RPMI8226 (cell line): ENCODE data around the gene ADGRE1.

Source experiments
- DNase-seq: peaks from one replicate; pipeline ENCODE4 v3.0.0-alpha.2; 2015

The ADGRE1 gene

GRCh38 chr19:6876748-6877147, 10.6 kb upstream of the ADGRE1 start:
- DNase-seq = no peak

- no peak for DNase-seq
Observed at GRCh38 chr19:6877766-6878165, 9.6 kb upstream of the ADGRE1 start.

GRCh38 chr19:6886277-6886897, 992 bp upstream of the ADGRE1 start:
- DNase-seq = no peak

DNA sequence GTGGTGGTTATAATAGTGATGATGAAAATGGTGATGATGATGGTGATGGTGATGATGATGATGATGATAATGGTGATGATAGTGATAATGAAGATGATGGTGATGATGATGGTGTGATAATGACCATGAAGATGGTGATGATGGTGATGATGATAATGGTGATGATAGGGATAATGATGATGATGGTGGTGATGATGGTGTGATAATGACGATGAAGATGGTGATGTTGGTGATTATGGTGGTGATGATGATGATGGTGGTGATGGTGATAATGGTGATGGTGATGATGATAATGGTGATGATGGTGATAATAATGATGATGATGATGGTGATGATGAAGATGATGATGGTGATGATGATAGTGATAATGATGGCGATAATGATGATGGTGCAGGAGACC, 1.6 kb downstream of the ADGRE1 start:
- DNase-seq = no peak

- DNase-seq = no peak
Observed at GRCh38 chr19:6890401-6890913, 3.1 kb downstream of the ADGRE1 start.

DNA sequence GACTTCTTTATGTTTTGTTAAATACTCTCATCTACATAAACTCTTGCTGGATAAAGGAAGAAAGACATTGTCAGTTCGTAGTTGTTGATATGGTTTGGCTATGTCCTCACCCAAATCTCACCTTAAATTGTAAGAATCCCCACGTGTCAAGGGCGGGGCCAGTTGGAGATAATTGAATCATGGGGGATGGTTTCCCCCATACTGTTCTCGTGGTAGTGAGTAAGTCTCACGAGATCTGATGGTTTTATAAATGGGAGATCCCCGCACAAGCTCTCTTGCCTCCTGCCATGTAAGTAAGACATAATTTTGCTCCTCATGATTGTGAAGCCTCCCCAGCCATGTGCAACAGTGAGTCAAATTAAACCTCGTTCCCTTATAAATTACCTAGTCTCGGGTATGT, 3.6 kb downstream of the ADGRE1 start:
- no peak for DNase-seq

DNA sequence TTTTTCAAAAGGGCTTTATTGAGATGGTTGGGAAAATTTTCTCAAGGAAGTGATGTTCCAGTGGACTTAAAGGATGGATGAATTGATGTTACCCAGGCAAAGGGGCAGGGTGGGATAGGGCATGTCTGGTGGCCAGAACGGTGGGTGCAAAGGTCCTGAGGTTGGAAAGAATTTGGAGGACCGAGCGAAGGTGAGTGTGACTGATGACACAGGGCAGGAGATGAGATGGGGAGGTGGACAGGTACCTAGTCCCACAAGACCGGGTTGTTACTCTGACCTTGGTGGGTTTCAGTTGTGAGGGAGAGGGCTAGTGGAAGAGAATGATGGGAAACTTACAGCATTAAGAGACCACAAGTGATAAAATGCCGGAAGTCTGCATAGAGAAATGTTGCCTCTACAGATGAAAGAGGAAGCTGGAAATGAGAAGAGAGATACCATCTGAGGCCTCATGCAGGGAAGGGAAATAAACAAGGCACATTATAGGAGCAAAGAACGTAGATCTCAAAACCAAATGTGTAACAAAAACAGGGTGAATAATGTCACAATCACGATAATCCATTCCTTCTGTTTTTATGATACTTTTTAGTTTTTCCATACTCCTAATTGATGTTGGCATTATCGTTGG, 4.5 kb downstream of the ADGRE1 start:
- no peak for DNase-seq

- no peak for DNase-seq
Observed at GRCh38 chr19:6894313-6894712, 6.9 kb downstream of the ADGRE1 start.

DNA sequence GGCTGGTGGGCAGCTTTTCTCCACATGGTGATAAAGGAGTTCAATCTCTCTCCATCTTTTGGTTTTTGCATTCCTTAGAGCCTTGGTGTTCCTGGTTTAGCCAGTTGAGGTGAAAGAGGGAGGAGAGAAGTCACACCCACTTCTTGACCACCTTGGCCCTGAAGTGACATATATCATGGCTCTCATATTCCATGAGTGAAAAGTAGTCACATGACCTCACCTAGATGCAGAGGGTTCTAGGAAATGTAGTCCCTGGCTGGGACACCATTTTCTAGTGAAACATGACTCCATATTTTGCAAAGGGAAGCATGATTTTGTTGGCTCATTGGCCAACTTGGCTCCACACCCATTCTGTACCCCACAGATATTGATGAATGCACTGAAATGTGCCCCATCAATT, 16.1 kb downstream of the ADGRE1 start:
- DNase-seq = no peak

GRCh38 chr19:6906559-6907060, 19.2 kb downstream of the ADGRE1 start:
- DNase-seq = no peak

DNA sequence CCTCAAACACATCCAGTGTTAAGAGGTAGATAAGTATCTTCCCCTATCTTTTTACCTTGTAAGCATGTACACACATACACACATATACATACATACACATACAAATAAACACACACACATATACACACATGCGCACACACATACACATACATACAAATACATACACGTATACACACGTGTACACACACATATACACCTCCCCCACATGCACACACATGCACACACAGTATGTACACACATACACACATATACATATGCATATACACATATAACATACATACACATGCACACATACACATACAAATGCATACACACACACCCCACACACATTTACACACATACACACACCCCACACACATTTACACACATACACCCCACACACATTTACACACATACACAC, 24.1 kb downstream of the ADGRE1 start:
- DNase-seq = no peak

- DNase-seq = no peak
Observed at GRCh38 chr19:6914321-6914720, 26.9 kb downstream of the ADGRE1 start.

DNA sequence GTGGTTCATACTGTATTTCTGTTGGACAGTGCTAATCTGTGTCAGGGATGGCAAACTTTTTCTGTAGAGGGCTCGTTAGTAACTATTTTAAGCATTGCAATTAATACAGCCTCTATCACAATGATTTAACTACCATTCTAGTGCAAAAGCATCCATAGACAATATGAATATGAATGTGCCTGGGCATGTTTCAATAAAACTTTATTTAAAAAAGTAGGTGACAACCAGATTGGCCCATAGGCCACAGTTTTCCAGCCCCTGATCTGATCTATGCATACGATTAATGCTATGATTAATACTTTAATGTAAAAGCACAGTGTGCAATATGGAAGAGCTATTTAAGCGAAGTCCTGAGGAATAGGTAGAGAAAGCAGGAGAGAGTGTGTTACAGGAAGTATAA, 29.6 kb downstream of the ADGRE1 start:
- no peak for DNase-seq

GRCh38 chr19:6925386-6925785, 38.0 kb downstream of the ADGRE1 start:
- DNase-seq = no peak

DNA sequence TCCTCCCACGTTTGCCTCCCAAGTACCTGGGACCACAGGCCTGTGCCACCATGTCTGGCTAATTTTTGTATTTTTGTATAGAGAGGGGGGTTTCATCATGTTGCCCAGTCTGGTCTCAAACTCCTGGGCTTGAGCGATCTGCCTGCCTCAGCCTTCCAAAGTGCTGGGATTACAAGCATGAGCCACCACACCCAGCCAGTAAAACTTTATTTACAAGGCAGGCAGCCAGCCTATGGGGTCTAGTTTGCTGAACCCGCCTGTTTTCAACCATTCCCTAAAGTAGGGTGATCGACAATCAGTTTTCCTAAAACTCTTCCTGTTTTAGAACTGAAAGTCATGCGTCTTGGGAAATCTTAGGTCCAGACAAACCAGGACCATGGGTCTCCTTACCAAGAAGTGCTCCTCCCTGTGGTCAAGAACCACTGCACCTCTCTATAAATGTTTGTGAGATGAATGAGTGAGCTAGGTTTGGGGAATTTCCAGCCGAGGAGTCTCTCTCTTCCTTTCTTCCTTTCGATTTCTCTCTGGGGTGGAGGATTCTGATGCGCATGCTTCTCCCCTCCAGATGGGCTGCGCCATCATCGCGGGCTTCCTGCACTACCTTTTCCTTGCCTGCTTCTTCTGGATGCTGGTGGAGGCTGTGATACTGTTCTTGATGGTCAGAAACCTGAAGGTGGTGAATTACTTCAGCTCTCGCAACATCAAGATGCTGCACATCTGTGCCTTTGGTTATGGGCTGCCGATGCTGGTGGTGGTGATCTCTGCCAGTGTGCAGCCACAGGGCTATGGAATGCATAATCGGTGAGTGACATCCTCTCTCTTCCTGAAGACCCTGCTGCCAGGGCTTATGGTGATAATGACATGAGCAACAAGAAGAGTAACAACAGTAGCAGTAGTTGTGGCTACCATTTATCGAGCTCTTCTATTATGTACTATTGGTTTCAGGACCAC, 38.7 kb downstream of the ADGRE1 start:
- DNase-seq = peak; percentile 36

DNA sequence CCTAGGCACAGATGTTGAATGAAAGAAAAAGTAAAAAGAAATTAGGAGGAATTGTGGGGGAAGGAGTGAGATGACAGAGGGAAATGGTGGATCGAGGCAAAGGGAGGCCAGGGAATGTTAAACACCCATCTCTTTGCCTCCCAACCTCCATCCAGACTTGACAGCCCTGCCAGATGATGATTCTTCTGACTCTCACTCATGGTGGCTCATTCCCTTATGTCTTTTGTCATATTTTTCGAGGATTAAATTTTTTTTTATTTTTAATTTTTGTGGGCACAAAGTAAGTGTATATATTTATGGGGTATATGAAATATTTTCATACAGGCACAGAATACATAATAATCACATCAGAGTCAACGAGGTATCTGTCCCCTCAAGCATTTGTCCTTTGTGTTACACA, 42.8 kb downstream of the ADGRE1 start:
- DNase-seq = no peak

DNA sequence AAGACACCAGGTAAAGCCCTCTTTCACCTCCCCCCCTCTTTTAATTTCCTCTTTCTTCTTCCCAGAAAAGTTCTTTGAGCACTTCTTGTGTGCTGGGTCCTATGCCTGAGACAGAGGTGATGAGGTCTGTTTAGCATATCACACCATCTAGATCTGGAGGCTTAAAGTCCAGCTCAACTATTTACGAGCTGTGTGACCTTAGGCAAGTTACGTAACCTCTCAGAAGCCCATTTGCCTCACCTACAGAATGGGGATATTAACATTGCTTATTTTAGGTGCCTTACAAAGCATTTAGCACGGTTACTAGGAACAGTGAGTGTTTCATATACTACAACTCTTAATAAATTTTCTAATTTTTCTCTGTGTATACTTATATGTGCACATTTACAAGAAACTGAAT, 47.7 kb downstream of the ADGRE1 start:
- no peak for DNase-seq

GRCh38 chr19:6935618-6936017, 48.2 kb downstream of the ADGRE1 start:
- no peak for DNase-seq

GRCh38 chr19:6945733-6946132, 58.4 kb downstream of the ADGRE1 start:
- no peak for DNase-seq

GRCh38 chr19:6947745-6948144, 60.4 kb downstream of the ADGRE1 start:
- DNase-seq = no peak

- DNase-seq = no peak
Observed at GRCh38 chr19:6948884-6949283, 61.5 kb downstream of the ADGRE1 start.

- peak; percentile 57 for DNase-seq
Observed at GRCh38 chr19:6952956-6953355, 65.6 kb downstream of the ADGRE1 start.

GRCh38 chr19:6955082-6955481, 67.7 kb downstream of the ADGRE1 start:
- no peak for DNase-seq

GRCh38 chr19:6956573-6956972, 69.2 kb downstream of the ADGRE1 start:
- no peak for DNase-seq
